Central memory CD8-positive, alpha-beta T cell (primary cell): ENCODE results near the gene HOXA3.

ENCODE experiments used
- ATAC-seq: fragments of 150-1000 bp; cut with Tn5 transposase; replicated peaks from 2 replicates; pipeline ENCODE4 v1.10.0; 2022; ENCODE audit warnings: mild to moderate bottlenecking, moderate FRiP score, moderate number of reproducible peaks; ENCODE audit not compliant: poor library complexity, severe bottlenecking; ENCODE audit errors: extremely low read depth
- DNase-seq, 2 donors: peaks; one replicate each; pipeline ENCODE4 v3.0.0; 2021; ENCODE audit warnings: low spot score in 2 of 2
- H3K27ac Mint-ChIP-seq: one replicate; pipeline ENCODE4 v1.8.0; 2022; ENCODE audit warnings: low read depth, mild to moderate bottlenecking, moderate library complexity, mixed read lengths
- H3K27me3 Mint-ChIP-seq: one replicate; pipeline ENCODE4 v1.8.0; 2022; ENCODE audit warnings: mixed read lengths
- H3K36me3 Mint-ChIP-seq: one replicate; pipeline ENCODE4 v1.8.0; 2022; ENCODE audit warnings: mild to moderate bottlenecking, moderate library complexity, mixed read lengths; ENCODE audit not compliant: insufficient read depth
- H3K4me1 Mint-ChIP-seq: one replicate; pipeline ENCODE4 v1.8.0; 2022; ENCODE audit warnings: mixed read lengths
- H3K4me3 Mint-ChIP-seq: one replicate; pipeline ENCODE4 v1.8.0; 2022; ENCODE audit warnings: mild to moderate bottlenecking, moderate library complexity, mixed read lengths
- H3K9me3 Mint-ChIP-seq: one replicate; pipeline ENCODE4 v1.8.0; 2022; ENCODE audit warnings: mixed read lengths

Gene HOXA3

DNA sequence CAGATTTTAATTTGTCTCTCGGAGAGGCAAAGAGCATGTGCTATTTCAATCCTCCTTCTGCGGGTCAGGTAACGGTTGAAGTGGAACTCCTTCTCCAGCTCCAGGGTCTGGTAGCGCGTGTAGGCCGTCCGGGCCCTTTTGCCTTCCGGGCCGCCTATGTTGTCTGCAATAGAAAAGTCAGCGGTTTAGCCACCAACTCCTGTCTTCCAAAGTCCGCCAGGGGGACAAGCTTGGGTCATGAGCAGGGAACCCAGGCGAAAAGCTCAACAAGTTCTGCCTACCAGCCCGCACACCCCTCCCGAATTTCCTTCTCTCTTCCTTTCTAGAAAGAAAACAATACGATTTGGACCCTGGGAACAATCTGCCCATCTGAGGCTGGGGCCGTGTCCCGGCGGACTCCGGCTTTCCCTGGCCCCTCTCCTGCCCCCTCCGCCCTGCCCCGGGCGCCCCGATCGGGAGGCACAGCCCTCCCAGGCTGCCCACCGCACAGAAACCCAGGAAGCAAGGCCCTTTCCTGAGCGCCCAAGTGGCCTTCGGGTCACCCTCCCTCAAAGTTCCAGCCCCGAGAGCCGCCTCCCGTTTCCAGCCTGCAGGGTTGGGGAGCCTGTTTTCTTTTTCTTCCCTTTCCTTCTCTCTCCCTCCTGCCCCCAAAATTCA, 10.3 kb downstream of the HOXA3 start:
- ATAC-seq (no peak), DNase-seq (no peak)
- H3K27me3 Mint-ChIP-seq = peaks cover 63% of the 10 kb centered on the region
- no peaks in the 10 kb centered on the region for H3K4me1 Mint-ChIP-seq
- H3K36me3 Mint-ChIP-seq = no peaks in the 10 kb centered on the region
- H3K9me3 Mint-ChIP-seq = no peaks in the 10 kb centered on the region
- no peak overlapping the region for H3K4me3 Mint-ChIP-seq
- no peak overlapping the region for H3K27ac Mint-ChIP-seq

DNA sequence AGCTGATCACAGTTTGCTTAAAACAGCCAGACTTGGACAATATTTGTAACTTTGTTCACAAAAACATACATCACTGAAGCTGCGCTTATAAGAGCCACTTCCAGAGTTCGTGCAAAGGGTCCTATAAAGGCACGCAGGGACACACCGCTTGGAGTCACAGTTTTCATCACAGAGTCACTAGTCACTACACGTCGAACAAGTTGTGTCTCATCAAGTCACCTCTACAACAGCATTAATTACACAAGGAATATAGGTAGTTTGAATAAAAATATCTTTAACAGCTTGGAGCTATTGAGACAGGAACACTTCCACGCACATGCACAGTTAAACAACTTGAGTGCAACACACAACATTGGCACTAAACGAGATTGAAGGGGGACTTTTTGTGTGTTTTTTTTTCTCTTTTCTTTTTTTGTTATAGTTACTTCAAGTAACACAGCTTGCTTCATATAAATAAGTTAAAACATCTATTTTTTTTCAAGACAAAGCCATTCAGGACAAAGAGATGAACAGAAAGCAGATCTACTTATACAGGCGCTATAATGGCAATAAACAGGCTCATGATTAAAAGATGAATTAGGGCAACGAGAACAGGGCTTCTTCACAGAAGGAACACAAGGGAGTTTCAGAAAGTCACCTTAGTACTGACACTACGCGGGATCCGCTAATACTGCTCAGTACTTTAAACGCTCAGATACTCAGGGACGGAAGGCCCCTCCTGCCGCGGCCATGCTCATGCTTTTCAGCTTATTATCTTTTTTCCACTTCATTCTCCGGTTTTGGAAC, 11.1 kb downstream of the HOXA3 start:
- H3K36me3 Mint-ChIP-seq = no peaks in the 10 kb centered on the region

DNA sequence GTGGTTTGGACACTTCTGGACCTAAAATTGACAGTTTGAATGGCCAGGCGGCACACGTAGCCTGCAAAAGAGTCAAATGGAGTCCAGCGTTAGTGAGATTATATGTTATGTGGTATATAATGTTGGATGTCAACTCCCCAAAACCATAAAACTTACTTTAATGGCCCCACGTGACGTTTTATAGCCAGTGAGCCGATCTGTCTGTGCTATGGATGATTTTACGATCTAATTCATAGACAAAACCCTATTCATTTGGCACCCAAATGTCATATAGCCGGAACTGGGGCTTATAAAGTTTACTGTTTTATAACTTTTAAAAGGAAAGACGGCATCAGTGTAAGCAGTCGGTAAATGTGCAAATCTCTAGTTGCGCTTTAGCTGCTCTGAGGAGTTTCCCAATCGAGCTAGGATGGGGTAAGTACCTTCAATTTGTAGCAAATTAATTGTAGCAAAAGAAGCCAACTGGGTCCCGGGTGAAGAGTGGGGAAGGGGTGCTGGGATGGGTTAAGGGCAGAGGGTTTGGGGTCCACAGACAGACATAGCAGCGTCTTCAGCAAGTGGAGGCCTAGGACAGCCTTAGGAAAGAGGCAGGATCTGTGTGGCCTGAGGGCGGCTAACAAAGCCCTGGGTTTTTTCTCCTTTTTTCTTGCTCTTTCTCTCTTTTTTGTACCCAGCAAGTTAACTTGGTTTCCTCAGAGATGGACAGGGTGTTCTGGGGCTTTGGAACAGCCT, 12.1 kb downstream of the HOXA3 start:
- ATAC-seq (no peak), DNase-seq (no peak)
- H3K4me3 Mint-ChIP-seq = no peak overlapping the region
- H3K4me1 Mint-ChIP-seq = no peaks in the 10 kb centered on the region
- no peaks in the 10 kb centered on the region for H3K9me3 Mint-ChIP-seq
- peaks cover 63% of the 10 kb centered on the region for H3K27me3 Mint-ChIP-seq
- no peaks in the 10 kb centered on the region for H3K36me3 Mint-ChIP-seq
- H3K27ac Mint-ChIP-seq = no peak overlapping the region

More for the DNA sequence above, 11.1 kb downstream of the HOXA3 start:
- Mint-ChIP-seq H3K9me3 (no peaks in the 10 kb centered on the region), H3K4me3 (no peak overlapping the region), H3K4me1 (no peaks in the 10 kb centered on the region), H3K27me3 (peaks cover 63% of the 10 kb centered on the region), H3K27ac (no peak overlapping the region)
- DNase-seq = no peak
- no peak for ATAC-seq

DNA sequence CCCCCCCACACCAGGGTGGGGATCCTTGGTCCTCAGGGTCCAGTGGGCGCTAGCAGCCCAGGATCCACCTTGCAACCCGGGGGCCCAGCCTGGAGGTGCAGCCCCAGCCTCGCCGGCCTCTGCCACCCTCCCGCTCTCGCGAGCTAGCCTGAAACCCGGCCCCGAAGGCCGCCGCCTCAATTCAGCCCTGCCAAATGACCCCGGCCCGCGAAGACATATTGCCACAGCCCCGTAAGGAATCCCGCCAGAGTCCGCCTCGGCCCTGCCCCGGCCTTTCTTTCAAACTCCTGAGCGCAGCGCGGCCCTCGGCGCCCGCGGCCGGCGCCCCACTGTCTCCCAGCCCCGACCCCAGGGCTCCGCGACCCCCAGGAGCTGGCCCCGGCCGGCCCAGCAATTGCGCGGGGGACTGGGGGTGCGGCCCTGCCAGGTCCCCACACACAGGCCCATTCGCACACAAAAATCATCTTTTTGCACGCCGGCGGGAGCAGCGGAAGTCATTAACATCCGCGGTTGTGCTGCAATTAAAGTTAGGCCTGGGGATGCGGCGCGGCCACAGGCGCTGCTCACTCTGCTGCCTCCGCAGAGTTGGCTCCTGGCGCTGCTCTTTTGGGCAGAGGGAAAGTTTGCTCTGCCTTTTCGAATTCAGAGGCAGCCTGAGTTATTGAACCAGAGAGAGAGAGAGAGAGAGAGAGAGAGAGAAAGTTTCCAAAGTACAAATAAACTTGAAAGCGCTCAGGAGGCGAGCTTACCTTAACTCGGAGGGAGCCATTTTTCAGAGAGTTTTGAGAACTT, 12.9 kb downstream of the HOXA3 start:
- DNase-seq = no peak
- no peaks in the 10 kb centered on the region for H3K4me1 Mint-ChIP-seq
- no peaks in the 10 kb centered on the region for H3K9me3 Mint-ChIP-seq
- H3K27me3 Mint-ChIP-seq = peaks cover 65% of the 10 kb centered on the region
- no peaks in the 10 kb centered on the region for H3K36me3 Mint-ChIP-seq
- no peak overlapping the region for H3K4me3 Mint-ChIP-seq
- H3K27ac Mint-ChIP-seq = no peak overlapping the region
- no peak for ATAC-seq

DNA sequence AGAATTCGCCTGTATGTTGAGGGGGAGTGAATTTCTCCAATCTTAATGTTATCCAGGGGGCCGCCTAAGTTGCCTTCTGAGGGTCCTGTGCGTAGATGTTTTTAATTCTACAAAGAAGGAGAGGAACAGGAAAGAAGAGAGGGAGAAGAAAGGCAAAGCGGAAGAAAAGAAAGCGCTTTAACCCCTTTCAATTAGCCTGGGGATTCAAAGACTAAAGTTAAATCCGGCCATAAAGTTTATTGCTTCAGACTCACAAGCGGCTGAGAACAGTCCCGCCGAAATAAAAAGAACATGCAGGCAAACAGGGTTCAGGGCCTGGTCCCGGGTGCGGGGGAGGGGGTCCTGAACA, 13.4 kb downstream of the HOXA3 start:
- peaks cover 70% of the 10 kb centered on the region for H3K27me3 Mint-ChIP-seq
- no peaks in the 10 kb centered on the region for H3K36me3 Mint-ChIP-seq
- H3K9me3 Mint-ChIP-seq = no peaks in the 10 kb centered on the region
- no peak for ATAC-seq
- no peak for DNase-seq
- H3K4me3 Mint-ChIP-seq = no peak overlapping the region
- H3K27ac Mint-ChIP-seq = no peak overlapping the region
- no peaks in the 10 kb centered on the region for H3K4me1 Mint-ChIP-seq

DNA sequence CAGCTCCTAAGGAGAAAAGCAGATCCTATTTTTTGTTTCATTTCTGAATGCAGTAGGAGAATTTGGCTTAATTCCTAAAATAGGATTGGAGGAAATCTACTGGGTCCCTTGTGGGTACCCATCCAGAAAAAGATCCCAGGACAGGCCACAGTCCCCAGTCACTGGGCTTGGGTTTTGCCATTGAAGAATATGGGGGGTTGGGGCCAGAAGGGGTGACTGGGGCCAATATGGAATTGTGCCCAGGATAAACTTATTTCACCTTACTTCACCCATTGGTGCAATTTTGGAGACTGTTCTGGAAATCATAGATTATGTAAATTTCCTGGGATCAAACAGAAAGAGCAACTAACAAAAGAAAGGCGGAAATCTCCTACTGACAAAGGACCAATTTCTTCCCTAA, 13.9 kb downstream of the HOXA3 start:
- Mint-ChIP-seq H3K9me3 (no peaks in the 10 kb centered on the region), H3K4me1 (no peaks in the 10 kb centered on the region), H3K27me3 (peaks cover 75% of the 10 kb centered on the region), H3K36me3 (no peaks in the 10 kb centered on the region), H3K27ac (no peak overlapping the region), H3K4me3 (no peak overlapping the region)
- no peak for ATAC-seq
- no peak for DNase-seq

DNA sequence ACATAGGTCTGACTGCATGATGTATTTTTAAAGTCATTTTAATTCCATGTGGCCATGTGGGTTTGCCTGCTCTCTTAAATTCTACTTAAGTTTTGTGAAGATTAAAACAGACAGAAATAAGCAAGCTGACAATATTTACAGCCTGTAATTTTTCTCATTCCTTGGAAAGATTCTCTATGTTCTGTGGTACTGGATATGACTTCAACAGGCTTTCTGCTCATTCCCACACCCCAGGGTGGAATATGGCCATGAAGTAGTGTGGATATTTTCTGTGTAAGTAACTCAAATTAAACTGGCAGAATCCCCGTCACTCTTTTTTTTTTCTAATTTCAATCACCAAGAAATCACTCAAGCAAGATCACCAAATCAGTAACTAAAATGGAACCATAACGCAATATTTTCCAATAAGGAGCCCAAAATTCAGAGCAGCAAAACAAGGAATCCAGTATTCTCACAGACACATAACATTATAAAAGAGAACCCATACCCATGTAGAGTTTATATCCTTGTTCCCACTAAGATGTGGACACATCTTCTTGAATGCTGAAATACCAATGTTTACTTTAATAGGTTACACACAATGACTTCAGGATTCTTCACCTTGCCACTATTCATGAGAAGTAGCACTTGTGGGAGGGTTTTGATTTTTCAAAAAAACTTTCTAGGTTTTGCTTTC, 14.6 kb downstream of the HOXA3 start:
- Mint-ChIP-seq H3K4me3 (no peak overlapping the region), H3K4me1 (no peaks in the 10 kb centered on the region), H3K9me3 (no peaks in the 10 kb centered on the region), H3K27ac (no peak overlapping the region), H3K36me3 (no peaks in the 10 kb centered on the region), H3K27me3 (peaks cover 80% of the 10 kb centered on the region)
- no peak for ATAC-seq
- no peak for DNase-seq

DNA sequence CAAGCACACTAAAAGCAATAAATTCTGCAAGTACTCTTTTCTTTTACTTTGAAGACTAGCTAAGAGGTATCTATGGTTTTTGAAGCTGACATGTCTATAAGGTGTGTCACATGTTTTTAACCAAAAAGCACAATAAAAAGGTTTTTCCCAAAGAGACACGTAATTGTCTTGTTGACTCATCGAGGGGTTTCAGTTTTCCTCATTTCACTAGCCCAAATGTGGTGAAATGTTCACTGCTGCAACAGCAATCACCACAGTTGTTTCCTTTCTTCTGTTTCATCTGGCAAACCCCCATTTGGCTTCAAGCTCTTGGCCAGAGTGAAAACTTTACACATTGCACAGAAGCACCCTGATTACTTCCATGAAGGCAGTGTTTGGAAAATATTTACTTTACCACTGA, 18.0 kb downstream of the HOXA3 start:
- Mint-ChIP-seq H3K27me3 (peaks cover 64% of the 10 kb centered on the region), H3K36me3 (no peaks in the 10 kb centered on the region), H3K4me3 (no peak overlapping the region), H3K9me3 (no peaks in the 10 kb centered on the region), H3K4me1 (no peaks in the 10 kb centered on the region), H3K27ac (no peak overlapping the region)
- DNase-seq (no peak), ATAC-seq (no peak)

DNA sequence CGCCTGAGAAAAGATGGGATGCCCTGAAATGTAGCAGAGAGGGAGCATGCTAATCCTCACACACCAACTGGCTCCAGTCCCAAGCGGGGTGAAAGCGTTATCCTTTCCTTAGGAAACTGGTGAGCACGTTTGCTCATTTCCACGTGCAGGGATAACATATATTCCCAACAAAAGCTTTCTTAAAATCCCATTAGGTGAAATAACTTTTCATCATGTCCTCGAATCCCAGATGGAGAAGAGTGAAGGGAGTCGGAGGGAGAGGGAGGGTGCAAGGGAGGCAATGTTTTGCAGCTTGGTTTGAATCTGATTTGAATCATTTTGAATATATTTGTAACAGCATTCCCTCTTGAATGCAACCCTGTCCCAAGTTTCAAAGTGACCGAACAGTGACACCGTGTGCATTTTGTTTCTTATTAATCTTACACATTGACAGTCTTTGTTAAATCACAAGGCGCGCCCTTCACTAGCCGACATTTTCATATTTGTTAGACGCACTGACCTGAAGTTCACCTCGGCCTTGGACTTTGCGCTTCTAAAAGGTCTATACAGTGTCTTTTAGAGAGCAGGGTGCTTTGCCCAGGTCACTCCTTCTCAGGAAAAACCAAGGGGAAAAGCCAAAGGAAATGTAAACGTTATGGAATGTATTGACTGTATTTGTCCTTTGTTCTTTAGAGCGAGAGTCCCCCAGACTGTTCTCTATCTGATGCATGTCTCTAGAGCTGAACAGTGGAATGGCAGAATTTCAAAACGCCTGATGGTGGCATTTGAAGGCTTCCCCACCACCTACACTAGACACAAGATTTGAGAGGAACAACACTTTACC, 18.8 kb downstream of the HOXA3 start:
- ATAC-seq = no peak
- Mint-ChIP-seq H3K36me3 (no peaks in the 10 kb centered on the region), H3K4me3 (no peak overlapping the region), H3K27ac (no peak overlapping the region), H3K27me3 (peaks cover 68% of the 10 kb centered on the region), H3K9me3 (no peaks in the 10 kb centered on the region), H3K4me1 (no peaks in the 10 kb centered on the region)
- no peak for DNase-seq

DNA sequence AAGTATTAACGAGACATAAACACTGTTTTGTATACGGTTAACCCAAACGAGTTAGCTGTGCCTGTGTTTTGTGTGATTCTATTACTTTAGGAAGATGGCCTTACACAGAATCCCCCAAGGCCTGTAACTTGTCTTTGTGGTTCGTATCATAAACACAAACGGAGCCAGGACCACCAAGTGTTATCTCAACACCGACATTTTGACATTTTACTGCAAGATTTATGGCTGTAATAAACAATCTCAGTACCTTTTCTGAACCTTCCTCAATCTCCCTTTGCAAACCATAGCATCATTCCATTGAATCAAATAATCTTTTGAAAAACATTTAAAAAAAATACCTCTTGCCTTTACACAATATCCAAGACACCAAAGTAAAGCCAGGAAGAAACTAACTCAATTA, 19.4 kb downstream of the HOXA3 start:
- H3K4me3 Mint-ChIP-seq = no peak overlapping the region
- H3K4me1 Mint-ChIP-seq = no peaks in the 10 kb centered on the region
- DNase-seq = no peak
- ATAC-seq = no peak
- no peaks in the 10 kb centered on the region for H3K9me3 Mint-ChIP-seq
- H3K27me3 Mint-ChIP-seq = peaks cover 68% of the 10 kb centered on the region
- H3K36me3 Mint-ChIP-seq = no peaks in the 10 kb centered on the region
- H3K27ac Mint-ChIP-seq = no peak overlapping the region

DNA sequence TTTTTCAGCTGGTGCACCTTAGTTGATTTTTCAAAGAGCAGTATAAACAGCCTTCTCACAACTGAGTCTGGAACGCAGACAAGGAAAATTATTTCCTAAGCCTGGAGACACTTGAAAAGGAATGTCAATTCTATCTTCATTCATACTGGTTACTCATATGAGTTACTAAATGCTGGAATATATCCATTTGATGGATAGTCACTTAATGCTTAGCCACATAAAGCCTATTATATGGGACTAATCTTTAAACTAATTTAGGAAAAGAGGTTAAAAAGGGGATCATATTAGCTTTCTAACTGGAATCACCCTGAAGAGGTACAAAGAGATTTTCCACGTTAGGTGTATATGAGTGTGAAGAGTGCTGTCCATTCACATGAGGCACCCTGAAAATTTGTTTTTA, 20.2 kb downstream of the HOXA3 start:
- no peak for DNase-seq
- H3K27ac Mint-ChIP-seq = no peak overlapping the region
- H3K9me3 Mint-ChIP-seq = no peaks in the 10 kb centered on the region
- H3K4me3 Mint-ChIP-seq = no peak overlapping the region
- H3K36me3 Mint-ChIP-seq = no peaks in the 10 kb centered on the region
- H3K4me1 Mint-ChIP-seq = no peaks in the 10 kb centered on the region
- no peak for ATAC-seq
- peaks cover 68% of the 10 kb centered on the region for H3K27me3 Mint-ChIP-seq
